NCI-H510A (cell line): ENCODE data around the gene BOK.
A peak's percentile ranks its signal among the peaks of the same experiment; 100 is the strongest.

Source experiments
- DNase-seq: peaks from one replicate; lab custom pipeline; 2025; lab: John Stamatoyannopoulos, UW

BOK gene

GRCh38 chr2:241538838-241539615 is 19.5 kb upstream of the BOK start:
- no peak for DNase-seq

GRCh38 chr2:241539616-241540374 is 18.8 kb upstream of the BOK start:
- no peak for DNase-seq

GRCh38 chr2:241540401-241540770 is 18.2 kb upstream of the BOK start:
- no peak for DNase-seq

- no peak for DNase-seq
These were observed 17.6 kb upstream of the BOK start for GRCh38 chr2:241540771-241541561.

GRCh38 chr2:241541564-241542277 is 16.8 kb upstream of the BOK start:
- no peak for DNase-seq

- no peak for DNase-seq
These were observed 16.3 kb upstream of the BOK start for GRCh38 chr2:241542278-241542605.

GRCh38 chr2:241545106-241545505 is 13.4 kb upstream of the BOK start:
- no peak for DNase-seq

GRCh38 chr2:241545523-241546473 is 12.7 kb upstream of the BOK start:
- no peak for DNase-seq

- no peak for DNase-seq
These were observed 11.6 kb upstream of the BOK start for GRCh38 chr2:241546771-241547498.

- DNase-seq = no peak
These were observed 10.6 kb upstream of the BOK start for GRCh38 chr2:241547781-241548450.

GRCh38 chr2:241548451-241548835 is 10.1 kb upstream of the BOK start:
- no peak for DNase-seq

- peak; percentile 55 for DNase-seq
These were observed 7.6 kb upstream of the BOK start for GRCh38 chr2:241550616-241551580.

GRCh38 chr2:241551599-241551997 is 6.9 kb upstream of the BOK start:
- no peak for DNase-seq

- no peak for DNase-seq
These were observed 6.4 kb upstream of the BOK start for GRCh38 chr2:241551998-241552737.

GRCh38 chr2:241553512-241553830 is 5.1 kb upstream of the BOK start:
- no peak for DNase-seq

GRCh38 chr2:241553981-241554380 is 4.6 kb upstream of the BOK start:
- no peak for DNase-seq

- no peak for DNase-seq
These were observed 3.8 kb upstream of the BOK start for GRCh38 chr2:241554610-241555322.
